ENCODE results near the gene CORIN.
"Not testable (repeated sequence)": the region's sequence is repeated elsewhere in the genome, so short reads cannot be mapped to it uniquely, and the experiment has no call there.

Gene CORIN

DNA sequence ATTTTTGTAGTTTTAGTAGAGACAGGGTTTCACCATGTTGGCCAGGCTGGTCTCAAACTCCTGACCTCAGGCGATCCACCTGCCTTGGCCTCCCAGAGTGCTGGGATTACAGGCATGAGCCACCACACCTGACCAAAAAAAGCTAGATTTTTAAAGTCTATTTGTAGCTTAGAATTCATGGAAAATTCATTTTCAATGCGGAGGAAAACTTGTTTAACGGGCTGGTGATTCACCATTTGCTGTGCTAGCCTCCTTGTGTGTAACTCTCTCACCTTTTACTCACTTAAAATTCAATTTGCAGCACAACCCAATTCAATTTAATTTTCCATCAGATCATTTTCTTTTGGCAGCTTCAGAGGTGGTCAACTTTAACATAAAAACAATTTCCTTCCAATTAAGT is 281.9 kb downstream of the CORIN start:
- DNase-seq: not testable (repeated sequence)

DNA sequence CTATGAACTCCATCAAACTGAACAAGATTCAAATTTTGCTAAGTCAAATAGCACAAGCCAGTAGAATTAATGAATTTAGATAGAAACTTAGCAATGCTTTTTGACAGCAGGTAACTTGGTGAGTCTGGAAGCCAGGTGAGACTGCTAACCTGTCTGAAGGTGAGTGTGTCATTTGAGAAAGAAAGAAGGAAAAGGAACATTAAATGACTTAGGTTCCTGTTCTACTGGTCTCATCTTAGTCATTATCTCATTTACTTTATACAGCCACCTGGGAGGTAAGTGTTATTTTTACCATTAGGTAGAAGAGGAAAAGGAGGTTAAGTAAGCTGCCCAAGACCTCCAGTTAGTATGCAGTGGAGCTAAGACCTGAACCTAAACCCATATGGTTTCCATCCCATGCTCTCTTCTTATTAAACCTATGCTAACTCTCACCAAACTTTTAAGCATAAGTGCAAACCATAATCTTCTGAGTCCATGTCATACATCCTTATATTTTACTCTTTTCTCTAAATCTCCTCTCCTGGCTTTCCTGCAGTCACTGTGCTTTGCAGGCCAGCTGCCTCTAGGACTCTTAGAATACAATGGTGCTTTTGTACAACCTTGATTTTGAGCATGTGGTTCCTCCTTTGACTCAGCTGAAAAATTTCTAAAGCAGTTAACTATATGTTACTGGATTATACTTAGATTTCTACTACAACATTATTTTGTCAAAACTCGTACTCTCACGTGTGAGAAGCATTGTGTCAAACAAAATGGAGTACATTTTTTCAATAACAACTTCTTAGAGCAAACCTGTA is 284.3 kb downstream of the CORIN start:
- no peak for DNase-seq

DNA sequence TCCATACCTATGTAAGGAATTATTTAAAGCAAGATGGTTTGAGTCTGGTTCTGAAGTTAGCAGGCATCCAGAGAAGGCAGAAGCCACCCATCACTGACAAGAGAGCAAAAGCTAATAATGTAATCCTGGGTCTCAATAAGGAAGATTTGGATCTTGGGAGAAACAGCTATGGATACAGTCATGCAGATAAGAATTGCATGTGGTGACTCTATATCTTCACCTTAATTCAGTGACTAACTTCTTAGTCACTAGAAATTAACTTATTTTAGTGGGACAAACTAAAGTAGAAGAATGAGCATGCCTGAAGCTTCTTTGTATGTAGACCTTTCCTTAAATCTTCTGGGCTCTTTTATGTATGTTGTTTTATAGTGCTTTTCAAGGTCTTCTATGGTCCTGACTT is 286.2 kb downstream of the CORIN start:
- DNase-seq: peak; percentile 46

DNA sequence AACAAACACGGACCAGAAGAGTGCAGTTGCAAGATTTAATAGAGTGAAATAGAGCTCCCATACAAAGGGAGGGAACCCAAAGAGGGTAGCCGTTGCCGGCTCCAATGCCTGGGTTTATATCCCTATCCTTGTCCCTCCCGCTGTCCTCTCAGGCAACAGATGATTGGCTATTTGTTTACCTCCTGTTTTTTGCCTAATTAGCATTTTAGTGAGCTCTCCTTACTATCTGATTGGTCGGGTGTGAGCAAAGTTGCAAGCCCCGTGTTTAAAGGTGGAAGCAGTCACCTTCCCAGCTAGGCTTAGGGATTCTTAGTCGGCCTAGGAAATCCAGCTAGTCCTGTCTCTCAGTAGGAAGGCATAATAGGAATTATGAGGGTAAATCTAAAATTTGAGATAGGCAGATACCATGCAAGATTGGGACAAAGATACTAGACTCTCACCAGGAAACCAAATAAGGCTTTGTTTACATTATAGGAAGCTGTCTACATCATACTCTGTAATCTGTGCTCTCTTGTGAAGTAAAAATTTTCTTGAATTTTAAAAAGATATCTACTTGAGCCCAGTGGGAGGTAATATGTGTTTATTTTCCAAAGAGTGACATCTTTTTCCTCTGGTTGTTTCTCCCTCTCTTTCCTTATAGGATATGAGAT is 286.8 kb downstream of the CORIN start:
- peak; percentile 17 for DNase-seq

DNA sequence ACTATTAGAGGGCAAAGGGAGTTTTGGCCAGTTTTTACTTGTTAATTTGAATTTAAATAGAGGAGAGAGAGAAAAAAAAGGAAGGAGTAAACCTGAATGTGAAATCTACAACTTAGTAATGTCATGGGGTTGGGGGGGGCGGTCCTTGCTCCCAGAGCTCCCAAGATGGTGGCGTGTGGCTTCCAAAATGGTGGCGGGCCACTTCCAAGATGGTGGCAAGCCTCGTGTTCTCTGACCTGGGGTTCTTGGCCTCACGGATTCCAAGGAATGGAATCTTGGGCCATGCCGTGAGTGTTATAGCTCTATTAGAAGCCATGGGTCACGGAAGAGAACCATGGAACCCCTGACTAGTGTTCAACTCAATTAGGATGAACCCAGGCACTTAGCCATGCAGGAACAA is 287.5 kb downstream of the CORIN start:
- DNase-seq: not testable (repeated sequence)

All from HCEC 1CT (cell line).